ENCODE data around the gene ARHGAP12. TPM values are rescaled to one million over a fixed set of nuclear protein-coding genes. Genes with fewer than 3 reads are reported as not detected.

ARHGAP12 gene
- total and polyA plus RNA-seq, 3 experiments from 2014 or later: 5.1 to 9.7 (median 5.3) TPM

DNA sequence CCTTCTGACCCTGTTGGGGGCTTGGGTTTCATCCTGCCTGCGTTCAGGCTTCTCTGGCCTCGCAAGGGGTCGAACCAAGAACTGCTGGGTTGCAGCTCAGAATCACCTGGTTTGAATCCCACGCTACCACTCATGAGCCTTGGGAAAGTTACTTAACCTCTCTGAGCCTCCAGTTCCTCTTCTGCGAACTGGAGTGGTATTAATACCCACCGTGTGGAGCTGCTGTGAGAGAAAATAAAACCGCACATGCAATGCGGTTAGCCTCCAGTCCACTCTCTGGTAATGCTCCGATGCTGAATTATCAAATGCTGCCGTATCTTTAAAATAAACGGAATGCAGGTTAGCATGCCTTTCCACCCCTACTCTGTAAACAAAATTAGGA is 171.9 kb downstream of the ARHGAP12 start:
- peaks cover 0 to 3% (median 0%) of the 10 kb centered on the region in 3 donors for H3K36me3 Mint-ChIP-seq
- peaks cover 12% of the 10 kb centered on the region for H3K4me1 ChIP-seq (ENCODE audit: insufficient read depth, low read length)
- no peak overlapping the region for H3K4me3 ChIP-seq (ENCODE audit: low read length)
- H3K27ac ChIP-seq (ENCODE audit: low read depth, low read length): no peak overlapping the region
- peak overlapping the region in 1 of 8 donors; percentile 43 for H3K27ac Mint-ChIP-seq
- no peak for DNase-seq
- POLR2A ChIA-PET: no interaction called here
- no peaks in the 10 kb centered on the region for H3K9me3 ChIP-seq (ENCODE audit: low read length)
- H3K9me3 Mint-ChIP-seq: no peaks in the 10 kb centered on the region
- H3K27me3 Mint-ChIP-seq: peaks cover 0 to 1% of the 10 kb centered on the region in 2 donors
- no peaks in the 10 kb centered on the region for H3K27me3 ChIP-seq (ENCODE audit: insufficient read depth, low read length, poor library complexity, severe bottlenecking)
- peak overlapping the region in 1 of 7 donors; percentile 93 for H3K4me3 Mint-ChIP-seq
- CTCF ChIA-PET: interaction anchor here (1.5 kb wide), 1 partner anchor 13 kb away, joined by 3 read pairs; no protein-coding TSS in a partner anchor
- H3K36me3 ChIP-seq (ENCODE audit: insufficient read depth, low read length): no peaks in the 10 kb centered on the region
- H3K4me1 Mint-ChIP-seq: peaks cover 14 to 23% (median 19%) of the 10 kb centered on the region in 3 donors

DNA sequence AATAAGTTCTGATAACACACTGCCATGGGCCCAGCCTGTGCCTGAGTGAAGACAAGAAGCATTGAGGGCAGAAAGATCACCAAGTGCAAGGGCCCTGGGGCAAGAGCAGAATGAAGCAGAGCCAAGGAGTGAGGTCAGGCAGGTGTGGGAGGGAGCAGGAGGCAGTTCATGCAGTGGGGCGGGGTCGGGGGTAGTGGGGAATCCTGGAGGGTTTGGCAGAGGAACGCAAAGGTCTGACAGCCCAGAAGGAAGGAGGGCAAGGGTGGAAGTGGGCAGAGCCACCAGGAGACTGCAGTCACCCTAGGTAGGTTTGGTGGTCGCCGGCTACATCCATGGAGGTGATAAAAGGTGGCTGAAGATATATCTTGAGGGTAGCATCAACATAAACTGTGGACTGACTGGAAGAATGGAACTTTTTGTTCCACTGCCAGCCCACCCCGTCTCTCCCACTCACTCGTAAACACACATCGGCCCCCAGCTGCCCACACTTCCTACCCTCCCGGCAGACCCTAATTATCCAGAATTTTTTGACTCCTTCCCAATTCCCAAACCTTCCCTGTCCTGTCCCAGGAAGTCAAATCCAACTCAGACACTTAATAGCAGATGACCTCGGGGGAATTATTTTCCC is 172.4 kb downstream of the ARHGAP12 start:
- Histone ChIP-seq H3K4me1 (ENCODE audit: insufficient read depth, low read length) (peaks cover 12% of the 10 kb centered on the region), H3K9me3 (ENCODE audit: low read length) (no peaks in the 10 kb centered on the region), H3K27ac (ENCODE audit: low read depth, low read length) (no peak overlapping the region), H3K4me3 (ENCODE audit: low read length) (no peak overlapping the region), H3K36me3 (ENCODE audit: insufficient read depth, low read length) (no peaks in the 10 kb centered on the region), H3K27me3 (ENCODE audit: insufficient read depth, low read length, poor library complexity, severe bottlenecking) (no peaks in the 10 kb centered on the region)
- H3K9me3 Mint-ChIP-seq: no peaks in the 10 kb centered on the region
- H3K4me1 Mint-ChIP-seq: peaks cover 14 to 23% (median 17%) of the 10 kb centered on the region in 3 donors
- peak overlapping the region in 3 of 8 donors; percentile 4 to 73 (median 43) for H3K27ac Mint-ChIP-seq
- ChIA-PET POLR2A (no interaction called here), CTCF (interaction anchor here (1.5 kb wide), 1 partner anchor 12 kb away, joined by 3 read pairs; no protein-coding TSS in a partner anchor)
- no peak for DNase-seq
- H3K27me3 Mint-ChIP-seq: peaks cover 0 to 1% of the 10 kb centered on the region in 2 donors
- peak overlapping the region in 1 of 7 donors; percentile 93 for H3K4me3 Mint-ChIP-seq
- H3K36me3 Mint-ChIP-seq: peaks cover 0 to 3% (median 0%) of the 10 kb centered on the region in 3 donors

Other genes with a start within 250 kb of the ARHGAP12 start
- gene KIF5B, start 127.6 kb upstream of the ARHGAP12 start, total RNA-seq: 10 to 100 TPM; 97.4 to 98.5 TPM
- 26.1 TPM for gene KIF5B, start 127.6 kb upstream of the ARHGAP12 start, polyA plus RNA-seq

Measured in CD8-positive, alpha-beta memory T cell (primary cell).